Fibroblast of skin of left biceps (primary cell): Measurements from ENCODE around the gene TSPAN10.
"Not testable (repeated sequence)": the region's sequence is repeated elsewhere in the genome, so short reads cannot be mapped to it uniquely, and the experiment has no call there.

Experiments used
- DNase-seq, 2 experiments: peaks; one replicate each; pipeline ENCODE4 v3.0.0-alpha.2; 2013; ENCODE audit warnings: low read depth in 2 of 2

Gene TSPAN10

GRCh38 chr17:81662002-81662401, 25.0 kb downstream of the TSPAN10 start:
- no peak for DNase-seq

DNA sequence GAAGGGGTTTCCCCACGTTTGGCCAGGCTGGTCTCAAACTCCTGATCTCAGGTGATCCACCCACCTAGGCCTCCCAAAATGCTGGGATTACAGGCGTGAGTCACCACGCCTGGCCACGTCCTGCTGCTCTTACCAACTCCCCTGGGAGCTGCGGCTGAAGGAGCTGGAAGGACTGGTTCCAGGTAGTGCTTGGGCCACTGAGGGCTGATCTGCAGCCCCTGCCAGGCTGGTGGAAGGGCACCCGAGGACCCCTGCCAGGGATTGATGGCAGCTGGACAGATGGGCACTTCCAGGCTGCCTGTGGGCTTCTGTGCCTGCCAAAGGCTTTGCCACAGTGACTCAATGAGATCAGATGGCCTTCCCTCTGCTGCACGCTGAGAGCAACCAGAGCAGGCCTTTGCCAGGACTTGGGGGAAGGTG, 27.1 kb downstream of the TSPAN10 start:
- no peak for DNase-seq

- DNase-seq, result no peak
Observed at GRCh38 chr17:81665205-81666091, 28.5 kb downstream of the TSPAN10 start.

DNA sequence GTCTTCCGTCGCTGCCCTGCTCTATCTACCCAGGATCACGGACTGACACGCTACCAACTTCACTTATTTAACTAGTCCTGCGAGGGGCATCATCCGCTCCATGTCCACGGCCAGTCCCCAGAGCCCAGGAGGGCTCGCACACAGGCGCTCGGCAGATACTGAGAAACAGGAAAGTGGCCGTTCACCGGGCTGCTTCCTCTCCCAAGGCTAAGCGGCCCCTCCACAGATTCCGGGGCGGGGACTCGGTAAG, 29.0 kb downstream of the TSPAN10 start:
- no peak for DNase-seq

DNA sequence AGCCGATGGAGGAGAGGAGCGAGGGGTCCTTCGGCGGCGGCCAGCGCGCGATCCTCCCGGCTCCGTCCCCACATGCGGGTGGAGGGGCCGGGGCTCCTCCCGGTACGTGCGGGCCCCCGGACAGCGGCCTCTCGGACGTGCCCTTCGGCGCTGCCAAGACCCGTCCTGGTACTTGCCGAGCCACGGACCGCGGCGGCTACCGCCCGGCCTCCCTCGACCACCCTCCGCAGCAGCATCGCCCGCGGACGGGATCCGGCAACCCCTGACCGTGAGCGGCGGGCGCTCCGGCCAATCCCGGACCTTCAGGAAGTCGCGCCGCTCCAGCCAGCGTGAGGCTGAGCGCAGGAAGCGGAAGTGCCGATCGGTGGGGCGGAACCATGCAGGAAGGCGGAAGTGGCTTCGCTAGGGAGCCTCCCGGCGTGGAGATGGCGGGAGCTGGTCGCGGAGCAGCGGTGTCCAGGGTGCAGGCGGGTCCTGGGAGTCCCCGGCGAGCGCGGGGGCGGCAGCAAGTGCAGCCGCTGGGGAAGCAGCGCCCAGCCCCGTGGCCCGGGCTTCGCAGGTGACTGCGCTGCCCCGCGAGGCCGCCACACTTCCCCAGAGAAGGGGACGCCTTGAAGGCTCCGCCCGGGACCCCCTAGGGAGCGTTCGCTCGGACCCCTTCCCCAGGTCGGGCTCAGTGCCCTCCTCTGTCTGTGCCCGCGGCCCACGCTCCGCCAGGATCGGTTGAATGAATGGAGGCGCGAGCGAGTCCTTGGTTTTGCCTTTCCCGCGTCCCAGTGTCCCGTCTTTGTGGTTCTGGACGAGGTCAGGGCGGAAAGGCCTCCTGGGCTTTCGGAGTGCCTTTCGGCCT, 29.6 kb downstream of the TSPAN10 start, which contains the start of the genes CCDC137 and OXLD1:
CCDC137 (plus strand) TSS at position 396 of the 850 bp plus-strand sequence; CDS start at position 426, 30 bp downstream.
OXLD1 (minus strand) TSS at position 264 of the 850 bp plus-strand sequence; CDS start at position 236, 28 bp downstream.
- peak; percentile 87 to 90 for DNase-seq

- DNase-seq, result no peak
Observed at GRCh38 chr17:81667754-81668153, 30.8 kb downstream of the TSPAN10 start.

DNA sequence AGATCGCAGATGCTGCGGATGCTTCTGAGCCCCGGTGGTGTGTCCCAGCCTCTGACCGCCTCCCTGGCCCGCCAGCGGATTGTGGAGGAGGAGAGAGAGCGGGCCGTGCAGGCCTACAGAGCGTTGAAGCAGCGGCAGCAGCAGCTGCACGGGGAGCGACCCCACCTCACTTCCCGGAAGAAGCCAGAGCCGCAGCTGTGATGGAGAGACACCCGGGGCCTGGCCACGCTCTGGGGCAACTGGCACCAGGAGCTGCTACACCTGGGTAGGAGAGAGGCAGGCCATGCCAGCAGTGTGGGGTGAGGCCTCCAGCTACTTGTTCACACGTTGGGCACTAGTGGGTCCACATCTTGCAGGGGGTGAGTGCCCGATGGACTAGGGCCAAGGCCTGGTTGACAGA, 35.5 kb downstream of the TSPAN10 start:
- DNase-seq, result no peak

DNA sequence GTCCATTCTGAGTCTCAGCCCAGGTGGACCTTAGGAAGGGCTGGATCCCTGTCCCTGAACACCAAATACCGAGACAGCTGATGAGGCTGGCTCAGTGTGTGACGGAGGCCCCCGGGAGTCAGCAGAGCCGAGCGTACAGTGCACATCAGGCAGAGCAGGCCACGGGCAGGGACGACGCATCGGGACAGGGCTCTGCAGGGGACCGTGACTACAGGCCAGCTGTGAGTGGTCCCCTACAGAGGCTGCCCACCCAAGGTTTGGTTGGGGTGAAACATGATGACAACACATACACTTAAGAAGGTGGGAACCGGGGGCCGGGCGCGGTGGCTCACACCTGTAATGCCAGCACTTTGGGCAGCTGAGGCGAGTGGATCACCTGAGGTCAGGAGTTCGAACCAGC, 36.0 kb downstream of the TSPAN10 start:
- no peak for DNase-seq

DNA sequence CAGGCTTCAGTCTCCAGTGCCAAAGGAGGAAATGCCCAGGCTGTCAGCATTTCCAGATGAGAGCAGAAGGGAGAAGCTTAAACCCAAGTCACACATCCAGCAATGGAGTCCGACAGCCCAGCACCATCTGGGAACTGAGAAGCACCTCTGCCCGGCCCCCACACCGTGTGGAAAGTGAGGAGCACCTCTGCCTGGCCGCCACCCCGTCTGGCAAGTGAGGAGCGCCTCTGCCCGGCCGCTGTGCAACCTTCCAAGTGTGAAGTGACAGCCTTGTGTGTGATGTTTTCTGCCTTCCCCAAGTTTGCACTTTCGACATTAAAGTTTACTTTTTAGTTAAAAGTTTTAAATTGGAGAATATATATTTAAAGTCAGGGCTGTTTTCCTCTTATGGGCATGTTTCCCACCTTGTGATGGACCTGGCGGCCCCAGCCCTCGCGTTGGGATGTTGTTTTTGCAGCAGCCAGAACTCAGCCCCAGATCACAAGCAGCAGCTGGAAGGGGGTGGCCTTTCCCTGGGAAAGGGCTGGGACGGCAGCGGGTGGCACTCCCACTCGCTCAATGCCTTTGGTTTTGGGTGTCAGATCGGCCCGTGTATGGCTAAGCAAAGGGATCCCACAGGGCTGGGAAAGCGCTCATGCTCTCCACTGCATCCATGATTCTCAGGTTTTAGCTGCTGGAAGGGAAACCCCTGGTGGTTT, 36.7 kb downstream of the TSPAN10 start:
- no peak for DNase-seq

- DNase-seq, result not testable (repeated sequence)
Observed at GRCh38 chr17:81675515-81676221, 38.7 kb downstream of the TSPAN10 start.

DNA sequence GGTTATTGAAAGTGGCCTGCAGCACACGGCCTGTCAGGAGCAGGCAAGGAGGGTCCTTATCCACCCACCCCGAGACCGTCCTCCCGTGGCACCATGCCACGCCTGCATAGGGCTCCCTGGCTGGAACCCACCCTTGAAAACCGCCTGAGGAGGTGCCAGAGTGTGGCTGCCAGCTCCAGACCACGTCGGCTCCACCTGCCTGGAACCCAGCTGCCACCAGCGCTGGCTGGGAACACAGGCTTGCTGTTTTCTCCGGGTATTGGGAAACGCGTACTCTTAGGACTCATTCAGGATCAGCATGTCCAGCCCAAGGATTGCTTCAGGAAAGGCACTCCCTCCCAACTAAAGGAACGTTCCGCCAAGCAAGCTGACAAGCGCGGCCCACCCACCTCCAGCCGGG, 39.9 kb downstream of the TSPAN10 start:
- DNase-seq, result no peak

GRCh38 chr17:81680150-81680549, 43.2 kb downstream of the TSPAN10 start:
- no peak for DNase-seq

DNA sequence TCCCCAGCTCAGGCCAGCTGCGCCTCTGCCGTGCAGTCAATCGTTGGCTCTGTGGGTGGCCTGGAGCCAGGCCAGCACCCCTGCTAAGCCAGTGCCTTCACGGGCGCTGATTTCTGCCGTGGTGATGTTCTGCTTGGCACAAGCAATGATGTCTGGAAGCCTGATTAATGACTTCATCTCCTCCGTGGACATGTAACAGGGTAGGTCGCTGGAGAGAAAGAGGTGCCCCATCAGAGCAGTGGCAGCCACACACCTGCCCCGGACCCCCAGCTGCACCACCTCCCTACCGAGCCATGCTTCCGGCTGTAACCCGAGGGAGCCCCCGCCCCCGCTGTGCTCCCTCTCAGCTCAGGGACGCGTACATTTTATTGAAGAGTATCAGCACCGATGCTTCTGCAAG, 44.7 kb downstream of the TSPAN10 start:
- no peak for DNase-seq

DNA sequence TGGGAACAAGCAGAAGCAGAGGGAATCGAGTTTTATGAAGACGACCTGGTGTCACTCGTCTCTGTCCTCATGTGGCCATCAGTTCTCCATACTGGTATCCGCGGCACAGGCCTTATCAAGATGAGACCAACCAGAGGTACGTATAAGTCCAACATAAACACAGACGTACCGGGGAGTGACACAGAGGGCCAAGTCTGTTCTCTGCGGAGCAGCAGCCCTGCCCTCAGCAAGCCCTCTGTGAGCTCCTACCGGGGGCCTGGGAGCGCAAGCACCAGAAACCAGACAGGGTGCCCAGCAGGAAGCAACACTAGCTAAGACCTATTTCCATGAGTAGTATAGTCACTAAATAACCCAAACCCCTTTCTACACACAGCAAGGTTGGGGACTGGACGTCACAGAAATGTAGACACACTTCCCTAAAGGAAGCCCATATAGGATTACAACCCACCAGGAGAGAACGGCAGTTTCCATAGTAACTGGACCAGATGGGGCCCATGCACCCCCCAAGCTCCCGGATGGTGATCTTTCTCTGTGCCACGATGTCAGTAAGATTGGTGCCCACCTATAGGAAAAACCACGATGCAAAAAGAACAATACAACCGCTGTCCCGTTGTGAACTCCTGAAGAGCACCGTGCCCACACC, 45.7 kb downstream of the TSPAN10 start:
- DNase-seq, result no peak

DNA sequence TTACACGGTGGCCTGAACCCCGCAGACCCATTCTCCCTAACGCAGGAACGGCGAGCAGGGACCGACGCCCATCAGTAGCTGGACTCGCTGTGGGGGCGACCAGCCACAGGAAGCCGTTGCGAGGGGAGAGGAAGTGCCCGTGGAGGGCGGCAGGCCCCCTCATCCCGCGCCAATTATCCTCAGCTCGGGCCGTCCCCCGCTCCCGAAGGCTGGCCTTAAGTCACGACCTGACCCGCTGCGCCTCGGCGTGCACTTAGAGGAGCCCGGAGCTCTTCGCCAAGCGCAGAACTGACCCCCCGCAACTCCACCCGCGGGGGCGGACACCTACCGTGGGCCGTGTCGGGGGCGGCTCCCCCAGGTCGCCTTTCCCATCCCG, 46.2 kb downstream of the TSPAN10 start:
- no peak for DNase-seq

DNA sequence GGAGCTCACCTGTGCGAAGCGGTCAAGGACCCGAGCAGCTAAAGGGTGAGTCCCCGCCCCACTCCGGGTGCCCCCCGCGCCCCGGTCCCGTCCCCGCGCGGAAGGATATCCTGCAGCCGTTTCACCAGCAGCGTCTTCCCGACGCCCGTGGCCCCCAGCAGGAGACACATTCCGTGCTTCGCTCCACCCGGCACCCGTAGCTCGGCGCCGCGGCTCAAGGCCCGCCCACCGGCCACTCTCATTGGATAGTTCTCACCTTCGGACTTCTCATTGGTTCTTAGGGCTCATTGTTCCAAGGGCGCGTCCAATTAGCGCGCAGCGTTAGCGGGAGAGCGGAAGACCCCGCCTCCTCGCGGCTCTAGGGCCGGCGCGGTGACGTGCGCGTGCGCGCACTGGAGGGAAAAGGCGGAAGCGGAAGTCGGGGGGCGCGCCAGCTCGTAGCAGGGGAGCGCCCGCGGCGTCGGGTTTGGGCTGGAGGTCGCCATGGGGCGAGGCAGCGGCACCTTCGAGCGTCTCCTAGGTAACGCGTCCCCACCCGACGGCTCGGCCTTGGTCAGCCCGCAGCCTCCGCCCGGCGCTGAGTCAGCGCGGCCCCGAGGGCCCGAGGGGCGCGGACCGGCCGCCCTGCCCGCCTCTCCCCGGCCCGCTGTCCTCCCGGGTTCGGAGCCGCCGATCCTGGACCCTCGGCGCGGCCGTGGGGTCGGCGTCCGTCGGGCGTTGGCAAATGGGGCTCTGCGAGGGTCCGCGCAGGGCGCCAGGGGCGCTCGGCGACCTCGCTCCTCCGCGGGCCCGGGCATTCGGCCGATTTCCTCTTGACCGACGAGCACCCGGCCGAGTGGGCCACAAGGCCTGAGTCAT, 46.8 kb downstream of the TSPAN10 start, which contains the start of the genes ARL16 and HGS:
ARL16 (minus strand) TSS at position 214 of the 858 bp plus-strand sequence; CDS start at position 170, 44 bp downstream.
HGS (plus strand) TSS at position 428 of the 858 bp plus-strand sequence; CDS start at position 484, 56 bp downstream.
- peak; percentile 98 to 99 for DNase-seq

- no peak for DNase-seq
Observed at GRCh38 chr17:81684442-81684911, 47.5 kb downstream of the TSPAN10 start.

DNA sequence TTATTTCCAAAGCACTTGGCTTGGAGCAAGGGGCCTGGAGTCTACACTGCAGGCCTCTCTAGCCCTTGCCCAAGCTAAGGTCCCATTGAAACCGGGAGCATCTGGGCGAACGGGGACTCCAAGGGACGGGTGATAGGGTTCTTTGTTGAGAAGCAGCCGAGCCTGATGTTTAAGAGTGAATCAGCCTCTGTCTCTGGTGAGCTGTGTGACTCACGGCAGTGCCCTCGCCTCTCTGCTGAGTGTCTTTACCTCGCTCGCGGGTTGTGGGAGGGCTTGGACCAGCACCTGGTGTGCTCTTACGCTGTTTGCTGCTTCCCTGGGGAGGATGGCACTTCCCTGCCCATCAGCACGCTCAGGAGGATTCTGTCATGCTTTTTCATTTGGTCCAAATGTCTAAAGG, 48.1 kb downstream of the TSPAN10 start:
- DNase-seq, result no peak

- DNase-seq, result no peak
Observed at GRCh38 chr17:81686614-81687013, 49.6 kb downstream of the TSPAN10 start.
